GM12878 (cell line): ENCODE measurements around the gene TUBA1A. TPM values are rescaled to one million over a fixed set of nuclear protein-coding genes. Genes with fewer than 3 reads are reported as not detected.
A peak's percentile ranks its signal among the peaks of the same experiment; 100 is the strongest.

Source experiments
- CEBPB ChIP-seq, 2 experiments: fragments of 150-350 bp in 1 of 2; IDR thresholded peaks; 2 replicates each; pipeline ENCODE4 v1.6.1; 2012 to 2014; ENCODE audit warnings: low read depth in 2 of 2, low read length in 2 of 2, borderline replicate concordance in 1 of 2, inconsistent platforms in 1 of 2
- CREM ChIP-seq: IDR thresholded peaks from 2 replicates; pipeline ENCODE4 v1.6.1; 2014; ENCODE audit warnings: antibody characterized with exemption, low read depth
- DPF2 ChIP-seq: fragments of 450-650 bp; IDR thresholded peaks from 2 replicates; pipeline ENCODE4 v1.6.1; 2017; ENCODE audit warnings: mild to moderate bottlenecking
- HCFC1 ChIP-seq: fragments of 150-350 bp; IDR thresholded peaks from 2 replicates; pipeline ENCODE4 v1.6.1; 2014; ENCODE audit warnings: low read length
- LARP7 ChIP-seq: fragments of 450-650 bp; IDR thresholded peaks from 2 replicates; pipeline ENCODE4 v1.6.1; 2017; ENCODE audit warnings: mild to moderate bottlenecking
- MTA3 ChIP-seq: IDR thresholded peaks from 2 replicates; pipeline ENCODE4 v1.6.1; 2012; ENCODE audit warnings: low read length, inconsistent platforms, borderline replicate concordance
- MXI1 ChIP-seq: fragments of 150-350 bp; IDR thresholded peaks from 2 replicates; pipeline ENCODE4 v1.6.1; 2011; ENCODE audit warnings: low read depth, mild to moderate bottlenecking, inconsistent platforms, low read length, improper control_type of control experiment
- MYB ChIP-seq: fragments of 150-350 bp; IDR thresholded peaks from 2 replicates; pipeline ENCODE4 v1.6.1; 2014; ENCODE audit warnings: mild to moderate bottlenecking, low read depth, low read length, borderline replicate concordance
- NFYB ChIP-seq: IDR thresholded peaks from 2 replicates; pipeline ENCODE4 v1.6.1; 2011; ENCODE audit warnings: low read depth, mild to moderate bottlenecking, low read length, improper control_type of control experiment, moderate library complexity; ENCODE audit not compliant: insufficient read depth
- NR2F1 ChIP-seq: fragments of 450-650 bp; conservative IDR thresholded peaks from 2 replicates; pipeline ENCODE4 v1.6.1; 2017; ENCODE audit warnings: mild to moderate bottlenecking
- POLR2AphosphoS2 ChIP-seq: IDR thresholded peaks from 2 replicates; pipeline ENCODE4 v1.6.1; 2011; ENCODE audit warnings: low read depth, mild to moderate bottlenecking, low read length, improper control_type of control experiment, moderate library complexity
- POLR2AphosphoS5 ChIP-seq: IDR thresholded peaks from 2 replicates; pipeline ENCODE4 v1.6.1; 2011; ENCODE audit warnings: mild to moderate bottlenecking, low read length, inconsistent platforms
- RB1 ChIP-seq: fragments of 450-650 bp; formaldehyde crosslinking; IDR thresholded peaks from 2 replicates; pipeline ENCODE4 v1.6.1; 2017; ENCODE audit warnings: mild to moderate bottlenecking, borderline replicate concordance
- RELA ChIP-seq: fragments of 450-650 bp; IDR thresholded peaks from 2 replicates; pipeline ENCODE4 v1.8.0; 2014; ENCODE audit warnings: borderline replicate concordance; ENCODE audit not compliant: partially characterized antibody
- SREBF2 ChIP-seq: IDR thresholded peaks from 2 replicates; pipeline ENCODE4 v1.6.1; 2012; ENCODE audit warnings: mild to moderate bottlenecking, low read length
- TCF7 ChIP-seq: IDR thresholded peaks from 2 replicates; pipeline ENCODE4 v1.6.1; 2014; ENCODE audit warnings: antibody characterized with exemption, borderline replicate concordance
- ZNF207 ChIP-seq: fragments of 450-650 bp; IDR thresholded peaks from 2 replicates; pipeline ENCODE4 v1.6.1; 2014; ENCODE audit warnings: antibody characterized with exemption, mild to moderate bottlenecking, borderline replicate concordance
- polyA plus RNA-seq, 11 experiments: library from polyadenylated mRNA; depleted of rRNA in 4 of 11; unstranded in 6 of 11; stranded (reverse) in 5 of 11; fragments of >200 nt; fragmentation: Nextera tagmentation in 4 of 11; fragmentation: Illumina TruSeq in 1 of 11; extraction: Ambion mirVana in 4 of 11; extraction: Trizol in 1 of 11; gene quantifications; 1 replicate in 1 of 11; 2 replicates in 10 of 11; pipeline versions ENCODE4 v1.2.1 to v1.2.3, GENCODE V29; 2011 to 2016; ENCODE audit warnings: inconsistent platforms in 2 of 11, missing spikeins in 2 of 11, low read depth in 1 of 11
- total RNA-seq, 4 experiments: library from RNA; depleted of rRNA in 3 of 4; stranded (reverse); fragments of >200 nt in 3 of 4; fragmentation: Illumina TruSeq in 1 of 4; extraction: Trizol in 1 of 4; gene quantifications; 2 replicates each; pipeline versions ENCODE4 v1.2.1 to v1.2.3, GENCODE V29; 2013 to 2021
- TF ChIP-seq, protein P1 (sequence below): fragments of 450-650 bp; IDR thresholded peaks from 2 replicates; pipeline ENCODE4 v1.6.1; 2017; ENCODE audit warnings: mild to moderate bottlenecking, moderate library complexity
- TF ChIP-seq, protein P2 (sequence below): fragments of 450-650 bp; IDR thresholded peaks from 2 replicates; pipeline ENCODE4 v1.6.1; 2018; ENCODE audit warnings: borderline replicate concordance, mild to moderate bottlenecking; ENCODE audit not compliant: partially characterized antibody
- TF ChIP-seq, protein P3 (sequence below): fragments of 450-650 bp; IDR thresholded peaks from 2 replicates; pipeline ENCODE4 v1.6.1; 2017; ENCODE audit warnings: borderline replicate concordance
- TF ChIP-seq, protein P4 (sequence below): fragments of 450-650 bp; IDR thresholded peaks from 2 replicates; pipeline ENCODE4 v1.6.1; 2017; ENCODE audit warnings: antibody characterized with exemption, mild to moderate bottlenecking, moderate library complexity

TUBA1A gene
- total and polyA plus RNA-seq, 10 of the 15 experiments (the other 5 are each of a cell fraction or from before 2014, with no cell fraction given): 129 to 496 (median 249) TPM

DNA sequence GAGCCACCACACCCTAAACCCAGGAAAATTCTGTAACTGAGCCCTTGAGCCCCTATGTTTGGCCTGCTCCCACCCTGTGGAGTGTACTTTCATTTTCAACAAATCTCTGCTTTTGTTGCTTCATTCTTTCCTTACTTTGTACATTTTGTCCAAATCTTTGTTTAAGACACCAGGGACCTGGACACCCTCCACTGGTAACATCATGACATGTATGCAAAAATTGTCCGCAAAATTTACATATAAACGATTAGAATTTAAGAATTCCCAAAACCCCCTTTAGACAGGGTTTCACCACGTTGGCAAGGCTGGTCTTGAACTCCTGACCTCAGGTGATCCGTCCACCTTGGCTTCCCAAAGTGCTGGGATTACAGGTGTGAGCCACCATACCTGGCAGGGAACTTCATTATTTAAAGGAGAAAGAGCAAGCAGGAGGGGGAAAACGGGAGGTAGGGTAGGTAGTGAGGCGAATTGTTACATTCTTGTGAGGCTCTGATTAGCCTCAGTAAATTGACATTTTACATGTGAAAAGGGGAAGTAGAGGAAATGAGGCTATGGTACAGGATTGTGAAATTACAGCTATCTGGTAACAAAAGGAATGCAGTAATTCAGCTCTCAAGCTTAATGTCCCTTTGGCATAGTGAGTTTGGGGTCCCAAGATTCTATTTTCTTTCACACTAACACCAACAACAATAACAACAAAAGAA is 27.6 kb downstream of the TUBA1A start (continued):
- TF ChIP-seq, protein P1, sequence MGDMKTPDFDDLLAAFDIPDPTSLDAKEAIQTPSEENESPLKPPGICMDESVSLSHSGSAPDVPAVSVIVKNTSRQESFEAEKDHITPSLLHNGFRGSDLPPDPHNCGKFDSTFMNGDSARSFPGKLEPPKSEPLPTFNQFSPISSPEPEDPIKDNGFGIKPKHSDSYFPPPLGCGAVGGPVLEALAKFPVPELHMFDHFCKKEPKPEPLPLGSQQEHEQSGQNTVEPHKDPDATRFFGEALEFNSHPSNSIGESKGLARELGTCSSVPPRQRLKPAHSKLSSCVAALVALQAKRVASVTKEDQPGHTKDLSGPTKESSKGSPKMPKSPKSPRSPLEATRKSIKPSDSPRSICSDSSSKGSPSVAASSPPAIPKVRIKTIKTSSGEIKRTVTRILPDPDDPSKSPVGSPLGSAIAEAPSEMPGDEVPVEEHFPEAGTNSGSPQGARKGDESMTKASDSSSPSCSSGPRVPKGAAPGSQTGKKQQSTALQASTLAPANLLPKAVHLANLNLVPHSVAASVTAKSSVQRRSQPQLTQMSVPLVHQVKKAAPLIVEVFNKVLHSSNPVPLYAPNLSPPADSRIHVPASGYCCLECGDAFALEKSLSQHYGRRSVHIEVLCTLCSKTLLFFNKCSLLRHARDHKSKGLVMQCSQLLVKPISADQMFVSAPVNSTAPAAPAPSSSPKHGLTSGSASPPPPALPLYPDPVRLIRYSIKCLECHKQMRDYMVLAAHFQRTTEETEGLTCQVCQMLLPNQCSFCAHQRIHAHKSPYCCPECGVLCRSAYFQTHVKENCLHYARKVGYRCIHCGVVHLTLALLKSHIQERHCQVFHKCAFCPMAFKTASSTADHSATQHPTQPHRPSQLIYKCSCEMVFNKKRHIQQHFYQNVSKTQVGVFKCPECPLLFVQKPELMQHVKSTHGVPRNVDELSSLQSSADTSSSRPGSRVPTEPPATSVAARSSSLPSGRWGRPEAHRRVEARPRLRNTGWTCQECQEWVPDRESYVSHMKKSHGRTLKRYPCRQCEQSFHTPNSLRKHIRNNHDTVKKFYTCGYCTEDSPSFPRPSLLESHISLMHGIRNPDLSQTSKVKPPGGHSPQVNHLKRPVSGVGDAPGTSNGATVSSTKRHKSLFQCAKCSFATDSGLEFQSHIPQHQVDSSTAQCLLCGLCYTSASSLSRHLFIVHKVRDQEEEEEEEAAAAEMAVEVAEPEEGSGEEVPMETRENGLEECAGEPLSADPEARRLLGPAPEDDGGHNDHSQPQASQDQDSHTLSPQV: no peak
- TF ChIP-seq MXI1: no peak
- TF ChIP-seq TCF7: no peak
- no peak for TF ChIP-seq SREBF2
- no peak for TF ChIP-seq MTA3
- no peak for TF ChIP-seq ZNF207
- TF ChIP-seq POLR2AphosphoS2: no peak
- no peak for TF ChIP-seq LARP7
- TF ChIP-seq, protein P2, sequence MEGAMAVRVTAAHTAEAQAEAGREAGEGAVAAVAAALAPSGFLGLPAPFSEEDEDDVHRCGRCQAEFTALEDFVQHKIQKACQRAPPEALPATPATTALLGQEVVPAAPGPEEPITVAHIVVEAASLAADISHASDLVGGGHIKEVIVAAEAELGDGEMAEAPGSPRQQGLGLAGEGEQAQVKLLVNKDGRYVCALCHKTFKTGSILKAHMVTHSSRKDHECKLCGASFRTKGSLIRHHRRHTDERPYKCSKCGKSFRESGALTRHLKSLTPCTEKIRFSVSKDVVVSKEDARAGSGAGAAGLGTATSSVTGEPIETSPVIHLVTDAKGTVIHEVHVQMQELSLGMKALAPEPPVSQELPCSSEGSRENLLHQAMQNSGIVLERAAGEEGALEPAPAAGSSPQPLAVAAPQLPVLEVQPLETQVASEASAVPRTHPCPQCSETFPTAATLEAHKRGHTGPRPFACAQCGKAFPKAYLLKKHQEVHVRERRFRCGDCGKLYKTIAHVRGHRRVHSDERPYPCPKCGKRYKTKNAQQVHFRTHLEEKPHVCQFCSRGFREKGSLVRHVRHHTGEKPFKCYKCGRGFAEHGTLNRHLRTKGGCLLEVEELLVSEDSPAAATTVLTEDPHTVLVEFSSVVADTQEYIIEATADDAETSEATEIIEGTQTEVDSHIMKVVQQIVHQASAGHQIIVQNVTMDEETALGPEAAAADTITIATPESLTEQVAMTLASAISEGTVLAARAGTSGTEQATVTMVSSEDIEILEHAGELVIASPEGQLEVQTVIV: no peak
- TF ChIP-seq, protein P3, sequence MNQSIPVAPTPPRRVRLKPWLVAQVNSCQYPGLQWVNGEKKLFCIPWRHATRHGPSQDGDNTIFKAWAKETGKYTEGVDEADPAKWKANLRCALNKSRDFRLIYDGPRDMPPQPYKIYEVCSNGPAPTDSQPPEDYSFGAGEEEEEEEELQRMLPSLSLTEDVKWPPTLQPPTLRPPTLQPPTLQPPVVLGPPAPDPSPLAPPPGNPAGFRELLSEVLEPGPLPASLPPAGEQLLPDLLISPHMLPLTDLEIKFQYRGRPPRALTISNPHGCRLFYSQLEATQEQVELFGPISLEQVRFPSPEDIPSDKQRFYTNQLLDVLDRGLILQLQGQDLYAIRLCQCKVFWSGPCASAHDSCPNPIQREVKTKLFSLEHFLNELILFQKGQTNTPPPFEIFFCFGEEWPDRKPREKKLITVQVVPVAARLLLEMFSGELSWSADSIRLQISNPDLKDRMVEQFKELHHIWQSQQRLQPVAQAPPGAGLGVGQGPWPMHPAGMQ: no peak
- TF ChIP-seq MYB: no peak
- TF ChIP-seq CEBPB (IDR thresholded peaks at IDR 0.05; ENCODE audit: borderline replicate concordance in 1 of 2, low read depth in 2 of 2, low read length in 2 of 2): no peak
- TF ChIP-seq NFYB: no peak
- no peak for TF ChIP-seq NR2F1
- TF ChIP-seq RELA: no peak
- peak; percentile 65 for TF ChIP-seq POLR2AphosphoS5
- TF ChIP-seq DPF2: no peak
- TF ChIP-seq RB1: no peak
- no peak for TF ChIP-seq CREM
- TF ChIP-seq, protein P4, sequence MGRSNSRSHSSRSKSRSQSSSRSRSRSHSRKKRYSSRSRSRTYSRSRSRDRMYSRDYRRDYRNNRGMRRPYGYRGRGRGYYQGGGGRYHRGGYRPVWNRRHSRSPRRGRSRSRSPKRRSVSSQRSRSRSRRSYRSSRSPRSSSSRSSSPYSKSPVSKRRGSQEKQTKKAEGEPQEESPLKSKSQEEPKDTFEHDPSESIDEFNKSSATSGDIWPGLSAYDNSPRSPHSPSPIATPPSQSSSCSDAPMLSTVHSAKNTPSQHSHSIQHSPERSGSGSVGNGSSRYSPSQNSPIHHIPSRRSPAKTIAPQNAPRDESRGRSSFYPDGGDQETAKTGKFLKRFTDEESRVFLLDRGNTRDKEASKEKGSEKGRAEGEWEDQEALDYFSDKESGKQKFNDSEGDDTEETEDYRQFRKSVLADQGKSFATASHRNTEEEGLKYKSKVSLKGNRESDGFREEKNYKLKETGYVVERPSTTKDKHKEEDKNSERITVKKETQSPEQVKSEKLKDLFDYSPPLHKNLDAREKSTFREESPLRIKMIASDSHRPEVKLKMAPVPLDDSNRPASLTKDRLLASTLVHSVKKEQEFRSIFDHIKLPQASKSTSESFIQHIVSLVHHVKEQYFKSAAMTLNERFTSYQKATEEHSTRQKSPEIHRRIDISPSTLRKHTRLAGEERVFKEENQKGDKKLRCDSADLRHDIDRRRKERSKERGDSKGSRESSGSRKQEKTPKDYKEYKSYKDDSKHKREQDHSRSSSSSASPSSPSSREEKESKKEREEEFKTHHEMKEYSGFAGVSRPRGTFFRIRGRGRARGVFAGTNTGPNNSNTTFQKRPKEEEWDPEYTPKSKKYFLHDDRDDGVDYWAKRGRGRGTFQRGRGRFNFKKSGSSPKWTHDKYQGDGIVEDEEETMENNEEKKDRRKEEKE: no peak
- TF ChIP-seq HCFC1: no peak
